Liver (tissue), 9 donors: Measurements from ENCODE around the gene NDUFAF8. TPM values are rescaled to one million over a fixed set of nuclear protein-coding genes. Genes with fewer than 3 reads are reported as not detected.

Experiments
- DNase-seq: peaks from one replicate; pipeline ENCODE4 v3.0.0-alpha.2; 2017; ENCODE audit warnings: low spot score
- H3K27ac ChIP-seq, 2 donors: one replicate each; pipeline ENCODE4 v1.7.0; 2013; ENCODE audit warnings: inconsistent platforms in 2 of 2, low read length in 2 of 2, control low read depth in 1 of 2, low read depth in 1 of 2, mild to moderate bottlenecking in 1 of 2
- H3K27me3 ChIP-seq, 4 donors: one replicate each; pipeline versions ENCODE4 v1.6.1 to v1.7.0; 2013; ENCODE audit warnings: low read length in 3 of 4, inconsistent platforms in 1 of 4, mild to moderate bottlenecking in 1 of 4, moderate library complexity in 1 of 4; ENCODE audit not compliant: control insufficient read depth in 4 of 4, insufficient read depth in 4 of 4
- H3K36me3 ChIP-seq, 4 donors: one replicate each; pipeline versions ENCODE4 v1.6.1 to v1.7.0; 2013; ENCODE audit warnings: low read length in 3 of 4, mild to moderate bottlenecking in 3 of 4, low read depth in 1 of 4, moderate library complexity in 1 of 4; ENCODE audit not compliant: control insufficient read depth in 4 of 4, insufficient read depth in 3 of 4
- H3K4me1 ChIP-seq, 4 donors: one replicate each; pipeline versions ENCODE4 v1.6.1 to v1.7.0; 2013; ENCODE audit warnings: low read length in 3 of 4, mild to moderate bottlenecking in 3 of 4, moderate library complexity in 1 of 4; ENCODE audit not compliant: control insufficient read depth in 4 of 4, insufficient read depth in 4 of 4
- H3K4me3 ChIP-seq, 3 donors: one replicate each; pipeline versions ENCODE4 v1.6.1 to v1.7.0; 2013; ENCODE audit warnings: low read length in 3 of 3, control low read depth in 1 of 3, low read depth in 1 of 3, mild to moderate bottlenecking in 1 of 3
- H3K9ac ChIP-seq, 2 donors: one replicate each; pipeline ENCODE4 v1.7.0; 2013; ENCODE audit warnings: low read length in 2 of 2, mild to moderate bottlenecking in 2 of 2, moderate library complexity in 2 of 2, control low read depth in 1 of 2, low read depth in 1 of 2
- H3K9me3 ChIP-seq, 4 donors: one replicate each; pipeline versions ENCODE4 v1.6.1 to v1.7.0; 2013; ENCODE audit warnings: low read length in 3 of 4; ENCODE audit not compliant: control insufficient read depth in 4 of 4
- EGR1 ChIP-seq, 2 donors: IDR thresholded peaks; 2 replicates each; pipeline ENCODE4 v1.6.1; 2016 to 2018; ENCODE audit warnings: antibody characterized with exemption in 2 of 2, low read depth in 2 of 2
- FOXA1 ChIP-seq: IDR thresholded peaks from 2 replicates; pipeline ENCODE4 v1.6.1; 2016; ENCODE audit warnings: antibody characterized with exemption
- FOXA2 ChIP-seq: IDR thresholded peaks from 2 replicates; pipeline ENCODE4 v1.6.1; 2016; ENCODE audit warnings: antibody characterized with exemption
- GABPA ChIP-seq, 2 donors: IDR thresholded peaks in 1 of 2; conservative IDR thresholded peaks in 1 of 2; 2 replicates each; pipeline ENCODE4 v1.6.1; 2016; ENCODE audit warnings: antibody characterized with exemption in 2 of 2, mild to moderate bottlenecking in 1 of 2, moderate library complexity in 1 of 2
- HNF4A ChIP-seq, 2 donors: conservative IDR thresholded peaks; 2 replicates each; pipeline ENCODE4 v1.6.1; 2016; ENCODE audit warnings: antibody characterized with exemption in 2 of 2, mild to moderate bottlenecking in 2 of 2
- HNF4G ChIP-seq: IDR thresholded peaks from 2 replicates; pipeline ENCODE4 v1.6.1; 2016; ENCODE audit warnings: antibody characterized with exemption
- JUND ChIP-seq, 2 donors: IDR thresholded peaks; 2 replicates each; pipeline ENCODE4 v1.6.1; 2016; ENCODE audit warnings: antibody characterized with exemption in 2 of 2
- NR2F2 ChIP-seq: IDR thresholded peaks from 2 replicates; pipeline ENCODE4 v1.6.1; 2016; ENCODE audit warnings: antibody characterized with exemption
- RAD21 ChIP-seq, 2 donors: IDR thresholded peaks; 2 replicates each; pipeline ENCODE4 v1.6.1; 2016; ENCODE audit warnings: antibody characterized with exemption in 2 of 2, mild to moderate bottlenecking in 2 of 2
- RXRA ChIP-seq, 2 donors: IDR thresholded peaks; 2 replicates each; pipeline ENCODE4 v1.6.1; 2017 to 2018; ENCODE audit warnings: antibody characterized with exemption in 2 of 2, mild to moderate bottlenecking in 1 of 2
- SP1 ChIP-seq: IDR thresholded peaks from 2 replicates; pipeline ENCODE4 v1.6.1; 2018; ENCODE audit warnings: antibody characterized with exemption, mild to moderate bottlenecking
- TAF1 ChIP-seq: conservative IDR thresholded peaks from 2 replicates; pipeline ENCODE4 v1.6.1; 2016; ENCODE audit warnings: antibody characterized with exemption, mild to moderate bottlenecking
- YY1 ChIP-seq: IDR thresholded peaks from 2 replicates; pipeline ENCODE4 v1.6.1; 2016; ENCODE audit warnings: antibody characterized with exemption, mild to moderate bottlenecking
- WGBS: extraction: QIAGEN DNeasy Blood & Tissue Kit; methylation state at CpG from one replicate; pipeline ENCODE4 v1.1.7; 2013; 5-methylcytosine and 5-hydroxymethylcytosine counted together
- polyA plus RNA-seq, 2 donors: library from polyadenylated mRNA; stranded (reverse) in 1 of 2; unstranded in 1 of 2; fragments of 200-250 nt in 1 of 2; fragments of >200 nt in 1 of 2; fragmentation: Nextera tagmentation in 1 of 2; extraction: Ambion mirVana in 1 of 2; gene quantifications; one replicate each; pipeline versions ENCODE4 v1.2.1 to v1.2.3, GENCODE V29; 2013 to 2015
- total RNA-seq, 2 donors: library from RNA; depleted of rRNA; stranded (reverse); fragments of >200 nt; gene quantifications; one replicate each; pipeline ENCODE4 v1.2.3, GENCODE V29; 2014
- TF ChIP-seq, protein P1 (sequence below): IDR thresholded peaks from 2 replicates; pipeline ENCODE4 v1.6.1; 2016; ENCODE audit warnings: antibody characterized with exemption
- TF ChIP-seq, protein P2 (sequence below): IDR thresholded peaks from 2 replicates; pipeline ENCODE4 v1.6.1; 2016; ENCODE audit warnings: antibody characterized with exemption
- TF ChIP-seq, protein P3 (sequence below): IDR thresholded peaks from 2 replicates; pipeline ENCODE4 v1.6.1; 2016; ENCODE audit warnings: antibody characterized with exemption, mild to moderate bottlenecking
- TF ChIP-seq, protein P4 (sequence below): IDR thresholded peaks from 2 replicates; pipeline ENCODE4 v1.6.1; 2016; ENCODE audit warnings: antibody characterized with exemption
- TF ChIP-seq, protein P5 (sequence below): fragments of 150-350 bp; IDR thresholded peaks from 2 replicates; pipeline ENCODE4 v1.5.1; 2017; ENCODE audit warnings: improper control_type of control experiment, low read depth, low read length; ENCODE audit not compliant: missing input control
- donor health status: healthy.
- donor health status: healthy.
- donor health status: healthy.
- donor health status: healthy.
- donor health status: healthy.

The NDUFAF8 gene
- total and polyA plus RNA-seq, 4 donors: 8.3 to 67.4 (median 15.5) TPM

DNA sequence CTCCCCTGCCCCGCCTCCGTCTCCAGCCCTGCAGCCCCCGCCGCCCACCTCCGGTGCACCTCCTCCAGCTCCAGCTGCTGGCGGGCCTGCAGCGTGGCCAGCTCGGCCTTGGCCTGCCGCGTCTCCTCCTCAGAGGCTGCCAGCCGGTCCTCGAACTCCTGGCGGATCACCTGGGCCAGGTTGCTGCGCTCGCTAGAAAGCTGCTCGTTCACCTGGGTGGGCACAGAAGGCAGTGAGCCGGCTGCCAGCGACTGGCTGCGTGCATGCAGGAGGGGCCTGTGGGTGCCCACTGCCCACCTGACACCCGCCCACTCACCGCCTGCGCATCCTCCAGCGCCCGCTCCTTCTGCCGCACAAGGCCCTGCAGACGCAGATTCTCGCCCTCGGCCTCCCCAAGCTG is 48.5 kb upstream of the NDUFAF8 start:
- Histone ChIP-seq H3K36me3 (no peaks in the 10 kb centered on the region), H3K4me1 (no peaks in the 10 kb centered on the region), H3K4me3 (no peak overlapping the region), H3K9me3 (no peaks in the 10 kb centered on the region), H3K27ac (no peak overlapping the region), H3K9ac (no peak overlapping the region), H3K27me3 (no peaks in the 10 kb centered on the region)
- WGBS: 98% methylated on average over 28 of the region's 28 CpGs
- TF ChIP-seq, protein P1, sequence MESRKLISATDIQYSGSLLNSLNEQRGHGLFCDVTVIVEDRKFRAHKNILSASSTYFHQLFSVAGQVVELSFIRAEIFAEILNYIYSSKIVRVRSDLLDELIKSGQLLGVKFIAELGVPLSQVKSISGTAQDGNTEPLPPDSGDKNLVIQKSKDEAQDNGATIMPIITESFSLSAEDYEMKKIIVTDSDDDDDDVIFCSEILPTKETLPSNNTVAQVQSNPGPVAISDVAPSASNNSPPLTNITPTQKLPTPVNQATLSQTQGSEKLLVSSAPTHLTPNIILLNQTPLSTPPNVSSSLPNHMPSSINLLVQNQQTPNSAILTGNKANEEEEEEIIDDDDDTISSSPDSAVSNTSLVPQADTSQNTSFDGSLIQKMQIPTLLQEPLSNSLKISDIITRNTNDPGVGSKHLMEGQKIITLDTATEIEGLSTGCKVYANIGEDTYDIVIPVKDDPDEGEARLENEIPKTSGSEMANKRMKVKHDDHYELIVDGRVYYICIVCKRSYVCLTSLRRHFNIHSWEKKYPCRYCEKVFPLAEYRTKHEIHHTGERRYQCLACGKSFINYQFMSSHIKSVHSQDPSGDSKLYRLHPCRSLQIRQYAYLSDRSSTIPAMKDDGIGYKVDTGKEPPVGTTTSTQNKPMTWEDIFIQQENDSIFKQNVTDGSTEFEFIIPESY: no peak
- TF ChIP-seq JUND (IDR thresholded peaks at IDR 0.05): no peak
- no peak for TF ChIP-seq GABPA (IDR thresholded peaks at IDR 0.05 in 1 of 2, conservative IDR thresholded peaks at IDR 0.05 in 1 of 2)
- TF ChIP-seq, protein P2, sequence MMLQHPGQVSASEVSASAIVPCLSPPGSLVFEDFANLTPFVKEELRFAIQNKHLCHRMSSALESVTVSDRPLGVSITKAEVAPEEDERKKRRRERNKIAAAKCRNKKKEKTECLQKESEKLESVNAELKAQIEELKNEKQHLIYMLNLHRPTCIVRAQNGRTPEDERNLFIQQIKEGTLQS: no peak
- TF ChIP-seq YY1: no peak
- no peak for TF ChIP-seq FOXA1
- TF ChIP-seq TAF1: no peak
- no peak for TF ChIP-seq EGR1 (IDR thresholded peaks at IDR 0.05; ENCODE audit: low read depth in 2 of 2)
- TF ChIP-seq FOXA2: no peak
- TF ChIP-seq HNF4A (conservative IDR thresholded peaks at IDR 0.05): no peak
- TF ChIP-seq, protein P3, sequence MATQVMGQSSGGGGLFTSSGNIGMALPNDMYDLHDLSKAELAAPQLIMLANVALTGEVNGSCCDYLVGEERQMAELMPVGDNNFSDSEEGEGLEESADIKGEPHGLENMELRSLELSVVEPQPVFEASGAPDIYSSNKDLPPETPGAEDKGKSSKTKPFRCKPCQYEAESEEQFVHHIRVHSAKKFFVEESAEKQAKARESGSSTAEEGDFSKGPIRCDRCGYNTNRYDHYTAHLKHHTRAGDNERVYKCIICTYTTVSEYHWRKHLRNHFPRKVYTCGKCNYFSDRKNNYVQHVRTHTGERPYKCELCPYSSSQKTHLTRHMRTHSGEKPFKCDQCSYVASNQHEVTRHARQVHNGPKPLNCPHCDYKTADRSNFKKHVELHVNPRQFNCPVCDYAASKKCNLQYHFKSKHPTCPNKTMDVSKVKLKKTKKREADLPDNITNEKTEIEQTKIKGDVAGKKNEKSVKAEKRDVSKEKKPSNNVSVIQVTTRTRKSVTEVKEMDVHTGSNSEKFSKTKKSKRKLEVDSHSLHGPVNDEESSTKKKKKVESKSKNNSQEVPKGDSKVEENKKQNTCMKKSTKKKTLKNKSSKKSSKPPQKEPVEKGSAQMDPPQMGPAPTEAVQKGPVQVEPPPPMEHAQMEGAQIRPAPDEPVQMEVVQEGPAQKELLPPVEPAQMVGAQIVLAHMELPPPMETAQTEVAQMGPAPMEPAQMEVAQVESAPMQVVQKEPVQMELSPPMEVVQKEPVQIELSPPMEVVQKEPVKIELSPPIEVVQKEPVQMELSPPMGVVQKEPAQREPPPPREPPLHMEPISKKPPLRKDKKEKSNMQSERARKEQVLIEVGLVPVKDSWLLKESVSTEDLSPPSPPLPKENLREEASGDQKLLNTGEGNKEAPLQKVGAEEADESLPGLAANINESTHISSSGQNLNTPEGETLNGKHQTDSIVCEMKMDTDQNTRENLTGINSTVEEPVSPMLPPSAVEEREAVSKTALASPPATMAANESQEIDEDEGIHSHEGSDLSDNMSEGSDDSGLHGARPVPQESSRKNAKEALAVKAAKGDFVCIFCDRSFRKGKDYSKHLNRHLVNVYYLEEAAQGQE: no peak
- TF ChIP-seq RAD21 (IDR thresholded peaks at IDR 0.05): no peak
- TF ChIP-seq SP1: no peak
- TF ChIP-seq RXRA (IDR thresholded peaks at IDR 0.05): no peak
- TF ChIP-seq, protein P4, sequence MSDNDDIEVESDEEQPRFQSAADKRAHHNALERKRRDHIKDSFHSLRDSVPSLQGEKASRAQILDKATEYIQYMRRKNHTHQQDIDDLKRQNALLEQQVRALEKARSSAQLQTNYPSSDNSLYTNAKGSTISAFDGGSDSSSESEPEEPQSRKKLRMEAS: no peak
- TF ChIP-seq, protein P5, sequence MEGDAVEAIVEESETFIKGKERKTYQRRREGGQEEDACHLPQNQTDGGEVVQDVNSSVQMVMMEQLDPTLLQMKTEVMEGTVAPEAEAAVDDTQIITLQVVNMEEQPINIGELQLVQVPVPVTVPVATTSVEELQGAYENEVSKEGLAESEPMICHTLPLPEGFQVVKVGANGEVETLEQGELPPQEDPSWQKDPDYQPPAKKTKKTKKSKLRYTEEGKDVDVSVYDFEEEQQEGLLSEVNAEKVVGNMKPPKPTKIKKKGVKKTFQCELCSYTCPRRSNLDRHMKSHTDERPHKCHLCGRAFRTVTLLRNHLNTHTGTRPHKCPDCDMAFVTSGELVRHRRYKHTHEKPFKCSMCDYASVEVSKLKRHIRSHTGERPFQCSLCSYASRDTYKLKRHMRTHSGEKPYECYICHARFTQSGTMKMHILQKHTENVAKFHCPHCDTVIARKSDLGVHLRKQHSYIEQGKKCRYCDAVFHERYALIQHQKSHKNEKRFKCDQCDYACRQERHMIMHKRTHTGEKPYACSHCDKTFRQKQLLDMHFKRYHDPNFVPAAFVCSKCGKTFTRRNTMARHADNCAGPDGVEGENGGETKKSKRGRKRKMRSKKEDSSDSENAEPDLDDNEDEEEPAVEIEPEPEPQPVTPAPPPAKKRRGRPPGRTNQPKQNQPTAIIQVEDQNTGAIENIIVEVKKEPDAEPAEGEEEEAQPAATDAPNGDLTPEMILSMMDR: no peak
- no peak for TF ChIP-seq HNF4G
- no peak for TF ChIP-seq NR2F2
- no peak for DNase-seq
